ENCODE measurements around the gene PKN2.

PKN2 gene

DNA sequence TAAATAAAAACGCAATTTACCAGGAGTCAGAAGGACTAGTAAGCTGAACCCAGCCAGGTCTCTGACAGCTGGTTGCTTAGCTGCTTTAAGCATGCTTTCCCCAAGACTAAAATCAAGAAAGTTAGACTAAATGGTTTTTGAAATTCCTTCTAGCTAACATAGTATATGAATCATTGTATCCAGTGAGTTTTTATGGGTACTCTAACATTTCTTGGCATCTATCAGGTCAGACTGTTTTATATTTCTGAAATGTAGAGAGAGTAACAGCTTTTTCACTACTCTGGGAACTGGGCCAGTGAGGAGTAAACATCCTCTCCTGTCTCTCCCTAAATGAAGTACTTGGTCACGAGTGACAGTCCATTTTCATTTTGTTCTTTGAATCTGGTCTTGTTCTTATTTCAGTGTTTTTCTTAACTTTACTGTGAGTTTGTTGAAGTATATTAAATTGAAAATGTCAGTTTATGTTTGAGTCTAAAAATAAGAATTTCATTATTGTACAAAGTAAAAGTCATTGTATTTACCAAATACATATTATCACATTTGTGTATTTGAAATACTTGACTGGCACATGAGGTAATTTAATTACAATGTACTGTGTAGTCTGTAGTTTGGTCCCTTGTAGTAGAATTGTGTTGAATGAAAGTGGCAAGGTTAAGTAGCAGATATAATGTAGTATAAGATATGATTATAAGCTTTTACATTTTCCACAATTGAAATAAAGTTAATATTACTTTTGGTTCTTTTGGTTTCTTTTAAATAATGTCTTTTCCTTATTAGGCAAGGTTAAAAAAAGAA lies 47.6 kb downstream of the PKN2 start:
- peak; percentile 84 to 89 for DNase-seq (ENCODE audit: low read depth in 2 of 2)

DNA sequence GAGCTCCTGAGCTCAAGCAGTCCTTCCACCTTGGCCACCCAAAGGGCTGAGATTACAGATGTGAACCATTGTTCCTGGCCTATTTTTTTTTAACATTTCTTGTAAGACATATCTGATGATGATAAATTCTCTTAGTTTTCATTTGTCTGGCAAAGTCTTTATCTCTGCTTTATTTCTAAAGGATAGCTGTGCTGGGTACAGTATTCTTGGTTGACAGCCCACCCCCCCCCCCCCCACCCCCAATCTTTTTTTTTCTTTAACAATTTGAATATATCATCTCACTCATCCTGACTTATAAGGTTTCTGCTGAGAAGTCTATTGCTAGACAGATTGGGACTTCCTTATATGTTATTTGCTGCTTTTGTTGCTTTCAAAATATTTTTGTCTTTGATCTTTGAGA lies 51.3 kb downstream of the PKN2 start:
- DNase-seq (ENCODE audit: low read depth in 2 of 2), result no peak

DNA sequence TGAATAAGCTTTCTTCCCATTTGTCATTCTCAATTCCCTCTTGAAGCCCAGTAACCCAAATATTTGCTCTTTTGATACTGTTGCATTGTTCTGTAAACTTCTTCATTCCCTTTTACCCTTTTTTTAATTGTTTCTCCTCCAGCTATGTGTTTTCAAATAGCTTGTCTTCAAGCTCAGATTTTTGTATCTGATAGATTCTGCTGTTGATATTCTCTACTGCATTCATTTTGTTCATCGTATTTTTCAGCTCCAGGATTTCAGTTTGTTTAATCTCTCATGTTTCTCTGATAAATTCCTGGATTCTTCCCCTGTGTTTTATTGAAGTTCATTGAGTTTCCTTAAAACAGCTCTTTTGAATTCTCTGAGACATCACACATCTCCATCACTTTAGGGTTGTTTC lies 51.8 kb downstream of the PKN2 start:
- DNase-seq (ENCODE audit: low read depth in 2 of 2), result no peak

DNA sequence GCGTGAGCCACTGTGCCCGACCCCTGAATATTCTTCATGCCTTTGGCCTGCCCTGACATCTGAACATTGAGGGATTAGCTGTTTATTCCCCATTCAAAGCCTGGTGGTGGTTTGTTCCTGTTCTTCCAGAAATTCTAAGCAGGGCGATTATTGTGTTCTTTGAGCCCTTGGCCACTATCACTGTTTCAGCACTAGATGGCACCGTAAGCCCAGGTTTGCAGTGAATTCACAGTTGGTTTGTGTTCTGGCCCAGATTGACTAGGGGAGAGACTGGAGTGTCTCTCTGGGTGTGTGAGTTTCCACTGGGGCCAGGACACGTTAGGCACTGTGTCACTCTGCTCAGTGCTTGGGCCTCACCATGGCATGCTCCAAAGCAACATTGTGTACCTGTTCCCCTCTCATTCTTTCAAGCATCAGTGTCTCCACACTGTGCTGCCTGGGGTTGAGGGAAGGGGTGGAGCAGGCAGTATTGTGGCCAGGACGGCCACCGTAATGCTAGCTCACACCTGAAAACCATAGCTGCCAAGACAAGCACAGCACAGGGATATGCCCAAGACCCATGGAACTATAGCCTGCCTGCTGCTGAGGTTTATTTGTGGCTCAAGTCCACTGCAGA lies 52.7 kb downstream of the PKN2 start:
- DNase-seq (ENCODE audit: low read depth in 2 of 2), result no peak

DNA sequence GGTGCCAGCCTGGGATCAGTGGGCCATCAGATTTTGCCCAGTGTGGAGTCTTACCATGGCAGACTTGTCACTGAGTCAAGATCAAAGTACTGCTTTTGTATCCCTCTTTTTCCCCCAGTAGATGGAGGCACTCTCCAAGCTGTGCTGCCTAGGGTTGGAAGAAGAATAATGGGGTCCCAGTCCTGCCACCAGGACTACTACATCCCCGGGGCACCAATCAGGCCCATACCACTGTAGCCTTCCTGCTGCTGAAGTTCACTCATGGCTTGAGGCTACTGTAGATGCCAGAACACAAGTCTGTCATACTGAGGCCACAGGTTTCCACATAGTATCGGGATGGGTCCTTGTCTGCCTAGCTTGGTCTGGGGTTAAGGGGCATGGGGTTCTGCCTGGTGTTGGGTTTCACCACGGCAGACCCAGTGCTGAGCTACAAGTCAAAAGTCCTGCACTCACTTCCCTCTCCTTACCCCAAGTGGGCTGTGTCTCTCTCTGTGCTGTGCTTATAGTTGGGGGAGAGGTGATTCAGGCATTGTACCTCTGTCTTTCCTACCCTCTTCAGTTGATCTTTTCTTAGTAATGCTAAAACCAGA lies 53.4 kb downstream of the PKN2 start:
- no peak for DNase-seq (ENCODE audit: low read depth in 2 of 2)

DNA sequence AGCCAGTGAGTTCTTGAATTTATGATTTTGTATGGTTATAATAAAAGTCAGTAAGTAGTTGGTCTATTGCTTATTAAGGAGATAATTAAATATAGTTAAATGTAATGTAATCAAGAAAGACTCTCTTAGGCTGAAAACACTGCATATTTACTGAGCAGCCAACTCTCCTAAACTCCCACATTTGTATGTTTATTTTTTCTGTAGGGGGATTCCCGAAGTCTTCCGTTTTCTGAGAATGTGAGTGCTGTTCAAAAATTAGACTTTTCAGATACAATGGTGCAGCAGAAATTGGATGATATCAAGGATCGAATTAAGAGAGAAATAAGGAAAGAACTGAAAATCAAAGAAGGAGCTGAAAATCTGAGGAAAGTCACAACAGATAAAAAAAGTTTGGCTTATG lies 56.7 kb downstream of the PKN2 start:
- DNase-seq (ENCODE audit: low read depth in 2 of 2), result no peak

DNA sequence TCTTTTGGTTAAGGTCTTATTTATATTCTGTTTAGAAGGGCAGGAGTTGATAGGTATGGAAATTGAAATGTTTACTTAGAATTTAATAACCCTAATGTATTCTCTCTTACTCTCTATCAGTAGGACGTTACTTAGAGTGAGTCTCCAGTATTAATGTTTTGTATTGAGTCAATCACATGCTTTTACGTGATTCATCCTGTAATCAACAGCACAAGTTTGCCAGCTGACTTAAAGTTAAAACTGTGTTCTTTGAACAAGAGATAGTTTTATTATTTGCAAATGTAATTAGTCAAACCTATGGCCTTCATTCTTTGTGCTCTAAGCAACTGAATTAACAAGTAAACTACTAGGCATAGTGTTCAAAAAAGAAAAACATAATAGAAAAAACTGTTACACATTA lies 57.3 kb downstream of the PKN2 start:
- DNase-seq (ENCODE audit: low read depth in 2 of 2), result no peak

DNA sequence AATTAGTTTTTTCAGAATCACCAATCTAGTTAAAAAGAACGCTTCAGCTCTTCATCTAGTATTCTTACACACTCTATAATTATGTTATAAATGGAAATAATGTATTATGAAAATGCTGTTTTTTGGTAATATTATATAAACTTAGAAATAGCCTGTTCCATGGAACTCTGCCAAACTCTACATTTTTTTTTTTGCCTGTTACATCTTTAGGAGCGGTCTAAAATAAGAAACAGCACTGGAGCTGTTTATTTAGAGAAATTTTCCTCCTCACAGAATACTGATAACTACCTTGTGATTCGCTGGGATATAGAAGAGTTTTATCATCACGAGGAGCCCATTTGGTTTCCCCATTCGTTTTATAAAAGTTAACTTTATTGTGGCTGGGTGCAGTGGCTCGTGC lies 58.5 kb downstream of the PKN2 start:
- no peak for DNase-seq (ENCODE audit: low read depth in 2 of 2)

DNA sequence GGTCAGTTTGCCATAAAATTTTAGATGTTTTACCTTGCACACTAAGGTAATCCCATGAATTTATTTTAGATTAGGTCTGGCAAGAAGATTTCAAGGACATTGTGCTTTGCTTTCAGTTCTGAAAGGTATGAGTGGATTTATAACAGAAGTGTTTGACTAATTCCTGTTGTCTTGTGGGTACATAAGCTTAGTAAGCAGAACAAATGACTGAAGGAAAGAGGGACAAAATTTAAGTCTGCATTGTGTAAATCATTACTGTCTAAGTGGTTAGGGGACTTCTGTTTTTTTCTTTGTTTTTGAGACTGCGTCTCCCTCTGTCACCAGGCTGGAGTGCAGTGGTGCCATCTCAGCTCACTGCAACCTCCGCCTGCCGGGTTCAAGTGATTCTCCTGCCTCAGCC lies 60.1 kb downstream of the PKN2 start:
- no peak for DNase-seq (ENCODE audit: low read depth in 2 of 2)

DNA sequence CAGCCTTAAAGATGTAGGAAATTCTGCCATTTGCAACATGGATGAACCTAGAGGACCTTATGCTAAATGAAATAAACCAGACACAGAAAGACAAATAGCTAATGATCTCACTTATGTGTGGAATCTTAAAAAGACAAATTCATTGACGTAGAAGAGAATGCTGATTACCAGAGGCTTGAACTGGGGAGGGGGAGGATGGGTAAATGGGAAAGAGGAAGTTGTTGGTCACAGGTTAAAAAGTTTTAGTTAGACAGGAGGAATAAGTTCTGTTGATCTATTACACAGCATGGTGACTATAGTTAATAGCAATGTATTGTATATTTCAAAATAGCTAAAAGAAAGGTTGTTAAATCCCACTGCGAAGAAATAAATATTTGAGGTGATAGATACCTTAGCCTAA lies 62.8 kb downstream of the PKN2 start:
- DNase-seq (ENCODE audit: low read depth in 2 of 2), result no peak

DNA sequence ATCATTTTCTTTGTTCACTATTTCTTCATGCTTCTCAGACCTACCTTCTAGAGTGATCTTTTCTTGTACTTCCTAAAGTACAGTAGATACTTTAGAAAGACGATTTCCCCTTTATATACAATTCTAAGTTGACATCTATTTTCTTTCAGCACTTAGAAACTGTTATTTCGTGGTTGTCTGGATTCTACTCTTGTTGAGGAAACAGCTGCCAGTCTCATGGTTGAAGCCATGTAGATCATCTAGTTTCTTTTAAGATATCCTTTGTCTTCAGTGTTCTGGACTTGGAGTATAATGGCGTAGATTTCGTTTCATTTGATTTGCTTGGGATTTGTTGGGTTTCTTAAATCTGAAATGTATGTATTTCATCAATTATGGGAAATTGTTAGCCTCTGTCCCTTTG lies 67.6 kb downstream of the PKN2 start:
- no peak for DNase-seq (ENCODE audit: low read depth in 2 of 2)

DNA sequence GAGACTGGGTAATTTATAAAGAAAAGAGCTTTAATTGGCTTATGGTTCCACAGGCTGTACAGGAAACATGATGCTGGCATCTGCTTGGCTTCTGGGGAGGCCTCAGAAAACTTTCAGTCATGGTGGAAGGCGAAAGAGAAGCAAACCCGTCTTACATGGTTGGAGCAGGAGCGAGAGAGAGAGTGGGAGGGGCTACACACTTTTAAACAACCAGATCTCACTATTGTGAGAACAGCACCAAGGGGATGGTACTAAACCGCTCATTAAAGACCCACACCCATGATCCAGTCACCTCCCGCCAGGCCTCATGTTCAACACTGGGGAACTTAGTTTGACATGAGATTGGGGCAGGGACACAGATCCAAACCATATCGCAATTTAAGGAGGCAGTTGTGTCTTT lies 69.4 kb downstream of the PKN2 start:
- no peak for DNase-seq (ENCODE audit: low read depth in 2 of 2)

DNA sequence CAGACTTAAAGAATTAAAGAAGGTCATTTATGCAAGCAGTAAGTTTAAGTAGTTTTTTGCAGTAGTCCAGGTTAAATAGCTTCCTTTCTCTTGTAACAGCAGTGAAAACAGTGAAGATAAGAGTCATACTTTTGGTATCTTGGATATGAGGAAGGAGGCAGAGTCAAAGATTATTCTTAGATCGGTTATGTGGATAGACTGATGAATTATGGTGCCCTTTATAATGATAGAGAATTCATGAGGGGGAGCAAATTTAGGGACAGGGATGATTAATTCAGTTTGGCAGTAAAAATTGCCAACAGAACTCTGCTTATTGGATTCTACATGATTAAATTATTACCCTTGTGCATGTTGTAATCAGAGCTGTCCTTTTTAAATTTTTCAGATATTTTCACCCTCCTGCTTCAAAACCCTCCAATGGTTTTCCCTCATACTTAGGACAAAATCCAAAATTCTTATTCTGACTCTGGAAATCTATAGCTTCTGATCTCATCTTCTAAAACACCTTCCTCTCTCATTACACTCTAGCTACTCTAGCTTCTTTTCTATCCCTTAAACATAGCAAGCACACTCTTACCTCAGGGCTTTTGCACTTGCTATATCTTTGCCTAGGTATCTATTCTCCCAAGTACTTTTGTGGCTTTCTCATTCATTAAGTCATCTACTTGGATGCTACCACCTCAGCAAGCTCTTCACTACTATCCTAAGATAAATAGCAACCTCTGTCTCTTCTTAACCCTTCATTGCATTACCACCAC lies 79.8 kb downstream of the PKN2 start:
- peak; percentile 68 to 75 for DNase-seq (ENCODE audit: low read depth in 2 of 2)

DNA sequence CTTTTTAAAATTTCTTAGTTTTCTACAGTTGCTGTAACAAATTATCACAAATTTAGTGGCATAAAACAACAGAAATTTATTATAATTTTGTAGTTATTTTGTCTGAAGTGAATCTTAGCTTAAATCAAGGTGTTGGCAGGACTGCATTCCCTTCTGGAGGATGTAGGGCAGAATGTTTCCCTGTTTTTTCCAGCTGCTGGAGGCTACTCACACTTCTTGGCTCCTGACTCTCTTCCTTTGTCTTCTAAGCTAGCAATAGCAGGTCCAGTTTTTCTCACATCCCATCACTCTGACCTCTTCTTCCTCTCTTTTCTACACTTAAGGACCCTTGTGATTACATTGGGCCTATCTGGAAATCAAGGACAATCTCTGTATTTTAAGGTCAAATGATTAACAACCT lies 84.1 kb downstream of the PKN2 start:
- no peak for DNase-seq (ENCODE audit: low read depth in 2 of 2)

DNA sequence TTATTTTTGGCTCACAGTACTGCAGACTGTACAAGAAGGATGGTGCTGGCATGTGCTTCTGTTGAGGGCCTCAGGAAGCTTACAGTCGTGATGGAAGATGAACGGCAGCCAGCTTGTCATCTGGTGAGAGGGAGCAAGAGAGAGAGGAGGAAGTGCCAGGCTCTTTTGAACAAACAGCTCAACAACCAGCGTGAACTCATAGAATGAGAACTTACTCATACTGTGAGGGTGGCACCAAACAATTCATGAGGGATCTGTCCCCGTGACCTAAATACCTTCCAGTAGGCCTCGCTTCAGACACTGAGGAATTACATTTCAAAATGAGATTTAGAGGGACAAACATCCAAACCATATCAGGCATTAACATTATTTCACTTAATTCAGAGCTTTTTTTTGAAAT lies 84.7 kb downstream of the PKN2 start:
- no peak for DNase-seq (ENCODE audit: low read depth in 2 of 2)

DNA sequence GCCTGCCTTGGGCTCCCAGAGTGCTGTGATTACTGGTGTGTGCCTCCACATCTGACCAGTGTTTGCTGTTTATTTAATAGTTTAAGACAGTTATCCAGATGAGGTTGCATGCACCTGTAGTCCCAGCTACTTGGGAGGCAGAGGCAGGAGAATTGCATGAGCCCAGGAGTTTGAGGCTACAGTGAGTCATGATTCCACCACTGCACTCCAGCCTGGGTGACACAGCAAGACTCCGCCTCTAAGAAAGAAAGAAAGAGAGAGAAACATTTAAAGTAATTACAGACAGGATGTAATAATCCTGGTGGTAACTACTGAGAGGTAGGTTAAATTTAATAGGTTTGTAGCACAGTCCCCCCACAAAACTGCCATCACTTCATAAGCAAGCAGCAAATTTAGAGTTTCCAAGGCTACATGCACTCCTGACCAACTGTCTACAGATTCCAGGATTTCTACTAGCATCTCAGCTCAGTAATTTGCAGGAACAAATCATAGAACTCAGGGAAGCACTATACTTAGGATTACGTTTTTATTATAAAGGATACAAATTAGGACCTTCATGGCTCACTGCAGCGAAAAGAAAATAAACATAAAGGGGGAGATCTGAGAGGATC lies 89.6 kb downstream of the PKN2 start:
- no peak for DNase-seq (ENCODE audit: low read depth in 2 of 2)

DNA sequence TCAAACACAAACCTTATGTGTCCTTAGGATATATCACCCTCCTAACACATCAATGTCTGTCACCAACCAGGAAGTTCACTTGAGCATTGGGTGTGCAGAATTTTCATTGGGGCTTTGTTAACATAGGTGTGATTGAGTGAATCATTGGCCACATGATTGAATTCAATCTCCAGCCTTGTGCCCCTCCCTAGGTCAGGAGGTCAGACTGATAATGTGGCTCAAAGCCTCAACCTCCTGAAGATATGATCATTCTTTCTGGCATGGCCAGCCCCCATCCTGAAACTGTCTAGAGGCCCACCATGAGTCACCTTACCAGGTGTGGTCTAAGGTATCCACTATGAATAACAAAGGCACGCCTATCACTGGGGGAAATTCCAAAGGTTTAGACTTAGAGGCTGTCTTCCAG lies 90.1 kb downstream of the PKN2 start:
- DNase-seq (ENCODE audit: low read depth in 2 of 2), result no peak

DNA sequence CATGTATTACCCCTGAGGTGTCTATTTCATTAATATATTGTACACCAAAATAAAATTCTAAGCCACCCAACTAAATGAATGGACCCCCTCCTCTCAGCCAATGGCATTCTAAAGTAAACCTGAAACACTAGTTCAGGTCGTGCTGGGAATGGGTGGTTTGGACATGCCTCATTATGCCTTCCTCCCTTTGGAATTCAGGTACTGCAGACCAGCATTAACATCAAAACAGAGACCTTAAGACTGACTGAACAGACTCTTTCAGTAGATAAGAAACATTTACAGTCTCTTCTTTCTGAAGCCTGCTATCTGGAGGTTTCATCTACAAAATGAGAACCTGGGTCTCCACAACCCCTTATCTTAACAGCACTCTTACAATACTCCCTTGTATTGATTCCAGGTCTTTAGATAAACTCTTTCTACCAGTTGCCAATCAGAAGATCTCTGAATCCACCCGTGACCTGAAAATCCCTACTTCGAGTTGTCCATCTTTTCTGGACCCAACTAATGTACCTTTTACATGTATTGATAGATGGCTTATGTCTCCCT lies 93.6 kb downstream of the PKN2 start:
- DNase-seq (ENCODE audit: low read depth in 2 of 2), result no peak

DNA sequence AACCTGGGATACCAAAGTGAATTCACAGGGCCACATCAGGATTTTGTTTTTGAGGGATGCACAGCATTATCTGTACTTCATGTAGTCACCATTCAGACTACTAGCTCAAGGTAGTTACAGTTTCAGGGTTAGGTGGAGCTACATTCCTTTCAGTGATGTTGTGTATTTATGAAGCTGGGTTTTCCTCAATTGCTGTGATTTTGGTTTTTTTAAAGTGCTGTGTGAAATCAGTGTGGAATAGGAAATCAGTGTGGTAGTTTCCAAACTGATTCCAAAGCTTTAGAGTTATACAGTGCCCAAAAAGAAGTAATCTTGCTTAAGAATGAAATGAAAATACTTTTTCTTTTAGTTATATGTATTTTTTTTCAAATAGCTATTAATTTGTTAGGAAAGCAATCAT lies 95.8 kb downstream of the PKN2 start:
- no peak for DNase-seq (ENCODE audit: low read depth in 2 of 2)

DNA sequence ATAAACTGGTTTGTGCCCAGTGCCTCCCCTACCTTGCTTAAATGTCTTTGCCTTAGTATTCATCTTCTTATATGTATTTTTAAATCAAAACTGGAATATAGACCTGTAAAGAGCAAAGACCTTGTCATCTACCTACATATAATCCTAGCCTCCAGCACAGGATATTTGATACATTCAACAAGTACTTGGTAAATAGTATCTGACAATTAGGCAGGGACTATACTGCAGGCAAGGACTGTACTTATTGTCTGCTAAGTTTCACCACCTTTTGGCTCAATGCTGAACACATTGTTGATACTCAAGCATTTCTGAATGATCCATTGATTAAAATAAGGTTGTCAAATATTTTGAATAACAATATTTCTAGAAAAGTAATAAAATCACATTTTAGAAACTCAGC lies 96.4 kb downstream of the PKN2 start:
- DNase-seq (ENCODE audit: low read depth in 2 of 2), result no peak

DNA sequence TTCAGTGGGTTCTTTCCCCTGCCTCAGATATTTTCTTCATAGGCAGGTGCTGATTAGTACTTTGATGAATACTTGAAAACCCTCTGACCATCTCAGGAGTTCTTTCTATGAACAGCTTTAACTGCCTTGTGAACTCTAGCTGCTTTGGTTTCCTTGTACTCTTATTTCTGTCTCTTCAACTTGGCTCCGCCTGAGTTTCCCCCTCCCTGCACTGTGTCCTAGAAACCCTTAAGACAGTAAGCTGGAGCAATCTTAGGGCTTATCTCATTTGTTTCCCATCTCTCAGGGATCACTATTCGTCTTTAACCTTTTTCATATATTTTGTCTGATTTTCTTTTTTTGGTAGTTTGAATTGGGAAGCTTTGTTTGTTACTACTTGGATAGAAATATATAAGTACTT lies 99.1 kb downstream of the PKN2 start:
- no peak for DNase-seq (ENCODE audit: low read depth in 2 of 2)

DNA sequence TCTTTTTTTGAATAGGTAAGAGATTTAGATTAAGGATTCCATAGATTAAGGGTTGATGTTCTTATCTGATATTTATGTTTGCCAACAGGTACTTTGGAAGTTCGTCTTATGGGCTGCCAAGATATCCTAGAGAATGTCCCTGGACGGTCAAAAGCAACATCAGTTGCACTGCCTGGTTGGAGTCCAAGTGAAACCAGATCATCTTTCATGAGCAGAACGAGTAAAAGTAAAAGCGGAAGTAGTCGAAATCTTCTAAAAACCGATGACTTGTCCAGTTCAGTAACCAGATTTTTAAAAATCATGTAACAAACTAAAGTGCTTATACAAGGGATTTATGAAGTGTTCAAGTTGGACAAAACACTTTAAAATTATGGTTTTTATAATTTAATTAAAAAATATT lies 100.5 kb downstream of the PKN2 start:
- no peak for DNase-seq (ENCODE audit: low read depth in 2 of 2)
